Panc1 (cell line): Measurements from ENCODE around the gene IL11RA. TPM values are rescaled to one million over a fixed set of nuclear protein-coding genes. Genes with fewer than 3 reads are reported as not detected.

ENCODE experiments used
- ATAC-seq: fragments of 200-7000 bp; cut with Tn5 transposase; 2 replicates; pipeline ENCODE4 v1.9.1; 2020; ENCODE audit warnings: mild to moderate bottlenecking, moderate library complexity
- BruUV-seq: library from RNA; stranded (reverse); fragments of 400-500 nt; replicated peaks from 2 replicates; lab custom pipeline; 2021; lab: Mats Ljungman, UMichigan
- CTCF ChIA-PET: fragments of 300-600 bp; sonication (Branson Sonifier 250); formaldehyde crosslinking; loops from one replicate; lab custom pipeline; 2022; ENCODE audit warnings: antibody characterized with exemption; lab: Charles Lee
- POLR2A ChIA-PET: fragments of 300-600 bp; sonication (Branson Sonifier 250); formaldehyde crosslinking; loops from one replicate; lab custom pipeline; 2022; ENCODE audit warnings: antibody characterized with exemption; lab: Charles Lee
- DNase-seq: peaks from one replicate; pipeline ENCODE4 v3.0.0-alpha.2; 2010; ENCODE audit warnings: low read depth, low spot score
- H3K27ac ChIP-seq: 2 replicates; pipeline ENCODE4 v1.5.1; 2011; ENCODE audit warnings: mild to moderate bottlenecking, low read length, inconsistent platforms
- H3K27me3 ChIP-seq: fragments of 200-500 bp; sonication (Bioruptor generic); 2 replicates; pipeline ENCODE4 v1.6.0; 2014; ENCODE audit warnings: low read length, inconsistent platforms; ENCODE audit not compliant: control insufficient read depth, insufficient read depth
- H3K36me3 ChIP-seq: fragments of 200-500 bp; sonication (Bioruptor generic); 2 replicates; pipeline ENCODE4 v1.5.1; 2014; ENCODE audit warnings: inconsistent platforms, mild to moderate bottlenecking, low read length, moderate library complexity; ENCODE audit not compliant: control insufficient read depth, insufficient read depth
- H3K4me1 ChIP-seq: 2 replicates; pipeline ENCODE4 v1.5.1; 2011; ENCODE audit warnings: inconsistent platforms, mild to moderate bottlenecking, low read length, moderate library complexity; ENCODE audit not compliant: control insufficient read depth, insufficient read depth
- H3K4me3 ChIP-seq, 2 experiments: 2 replicates each; pipeline ENCODE4 v1.5.1; 2011 to 2012; ENCODE audit warnings: low read depth in 2 of 2, low read length in 2 of 2, mild to moderate bottlenecking in 2 of 2, inconsistent platforms in 1 of 2, moderate library complexity in 1 of 2
- H3K9me3 ChIP-seq: fragments of 200-500 bp; sonication (Bioruptor generic); 2 replicates; pipeline ENCODE4 v1.5.1; 2014; ENCODE audit warnings: low read depth, mild to moderate bottlenecking, inconsistent platforms, low read length, moderate library complexity; ENCODE audit not compliant: control insufficient read depth, insufficient read depth
- POLR2AphosphoS5 ChIP-seq: IDR thresholded peaks from 2 replicates; pipeline ENCODE4 v1.6.1; 2012; ENCODE audit warnings: mild to moderate bottlenecking, low read depth, low read length, moderate library complexity
- SIN3A ChIP-seq: IDR thresholded peaks from 2 replicates; pipeline ENCODE4 v1.6.1; 2012; ENCODE audit warnings: low read depth, mild to moderate bottlenecking, low read length, moderate library complexity, borderline replicate concordance; ENCODE audit not compliant: insufficient read depth
- TCF7L2 ChIP-seq: IDR thresholded peaks from 2 replicates; pipeline ENCODE4 v1.6.1; 2011; ENCODE audit warnings: mild to moderate bottlenecking, low read depth, low read length, inconsistent platforms
- in situ Hi-C: cut with HindIII; loops from 2 replicates; pipeline ENCODE4 v1.10.0; 2016; ENCODE audit warnings: low sequenced_read_pairs, low pct_unique_long_range_greater_than_20kb
- intact Hi-C: fragments of 100-400 bp; cut with micrococcal nuclease; formaldehyde crosslinking; loops from one replicate; pipeline ENCODE4 v1.10.0; 2022; ENCODE audit not compliant: unreplicated experiment
- total RNA-seq: library from RNA; stranded (reverse); gene quantifications from one replicate; pipeline ENCODE4 v1.2.1, GENCODE V29; 2021; ENCODE audit not compliant: unreplicated experiment
- TF ChIP-seq, protein P1 (sequence below): fragments of 450-650 bp; IDR thresholded peaks from 2 replicates; pipeline ENCODE4 v1.5.1; 2017; ENCODE audit warnings: mild to moderate bottlenecking
- TF ChIP-seq, protein P2 (sequence below), 2 experiments: IDR thresholded peaks; 2 replicates each; pipeline ENCODE4 v1.6.1; 2011 to 2012; ENCODE audit warnings: low read depth in 2 of 2, control low read depth in 1 of 2, low read length in 1 of 2, mild to moderate bottlenecking in 1 of 2, moderate library complexity in 1 of 2; ENCODE audit not compliant: insufficient read depth in 1 of 2

The IL11RA gene
- total RNA-seq, 1 experiment from 2014 or later = 21.6 TPM

DNA sequence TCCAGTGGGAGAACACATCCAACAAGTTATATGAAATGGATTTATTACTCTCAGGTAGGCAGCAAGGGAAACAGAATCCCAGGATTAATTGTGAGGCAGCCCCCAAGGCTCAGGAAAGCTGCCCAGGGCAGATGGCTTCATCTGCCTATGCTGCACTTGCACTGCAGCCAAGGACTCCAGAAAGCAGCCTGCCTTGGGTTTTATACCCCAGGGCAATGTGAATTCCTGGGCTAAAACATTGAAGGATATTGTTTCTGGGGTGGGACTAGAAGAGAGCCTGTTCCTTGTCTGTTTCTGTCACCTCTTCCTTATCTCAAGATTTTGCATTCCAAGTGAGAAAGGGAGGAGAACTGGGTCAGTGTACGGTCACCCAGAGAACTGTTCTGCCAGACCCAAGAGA lies 19.3 kb downstream of the IL11RA start:
- ATAC-seq = no peak
- ChIA-PET CTCF (no interaction called here), POLR2A (no interaction called here)
- H3K9me3 ChIP-seq = no peaks in the 10 kb centered on the region
- no peak for DNase-seq
- in situ Hi-C loops = no loop called here
- no peak overlapping the region for H3K4me3 ChIP-seq
- no peaks in the 10 kb centered on the region; the same call in 1 of the 2 replicates for H3K4me1 ChIP-seq
- no peak overlapping the region for H3K27ac ChIP-seq
- BruUV-seq = no TSS peak
- no peak for TF ChIP-seq TCF7L2
- TF ChIP-seq, protein P1, sequence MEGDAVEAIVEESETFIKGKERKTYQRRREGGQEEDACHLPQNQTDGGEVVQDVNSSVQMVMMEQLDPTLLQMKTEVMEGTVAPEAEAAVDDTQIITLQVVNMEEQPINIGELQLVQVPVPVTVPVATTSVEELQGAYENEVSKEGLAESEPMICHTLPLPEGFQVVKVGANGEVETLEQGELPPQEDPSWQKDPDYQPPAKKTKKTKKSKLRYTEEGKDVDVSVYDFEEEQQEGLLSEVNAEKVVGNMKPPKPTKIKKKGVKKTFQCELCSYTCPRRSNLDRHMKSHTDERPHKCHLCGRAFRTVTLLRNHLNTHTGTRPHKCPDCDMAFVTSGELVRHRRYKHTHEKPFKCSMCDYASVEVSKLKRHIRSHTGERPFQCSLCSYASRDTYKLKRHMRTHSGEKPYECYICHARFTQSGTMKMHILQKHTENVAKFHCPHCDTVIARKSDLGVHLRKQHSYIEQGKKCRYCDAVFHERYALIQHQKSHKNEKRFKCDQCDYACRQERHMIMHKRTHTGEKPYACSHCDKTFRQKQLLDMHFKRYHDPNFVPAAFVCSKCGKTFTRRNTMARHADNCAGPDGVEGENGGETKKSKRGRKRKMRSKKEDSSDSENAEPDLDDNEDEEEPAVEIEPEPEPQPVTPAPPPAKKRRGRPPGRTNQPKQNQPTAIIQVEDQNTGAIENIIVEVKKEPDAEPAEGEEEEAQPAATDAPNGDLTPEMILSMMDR = no peak
- TF ChIP-seq POLR2AphosphoS5 = no peak
- no peak for TF ChIP-seq SIN3A
- TF ChIP-seq, protein P2, sequence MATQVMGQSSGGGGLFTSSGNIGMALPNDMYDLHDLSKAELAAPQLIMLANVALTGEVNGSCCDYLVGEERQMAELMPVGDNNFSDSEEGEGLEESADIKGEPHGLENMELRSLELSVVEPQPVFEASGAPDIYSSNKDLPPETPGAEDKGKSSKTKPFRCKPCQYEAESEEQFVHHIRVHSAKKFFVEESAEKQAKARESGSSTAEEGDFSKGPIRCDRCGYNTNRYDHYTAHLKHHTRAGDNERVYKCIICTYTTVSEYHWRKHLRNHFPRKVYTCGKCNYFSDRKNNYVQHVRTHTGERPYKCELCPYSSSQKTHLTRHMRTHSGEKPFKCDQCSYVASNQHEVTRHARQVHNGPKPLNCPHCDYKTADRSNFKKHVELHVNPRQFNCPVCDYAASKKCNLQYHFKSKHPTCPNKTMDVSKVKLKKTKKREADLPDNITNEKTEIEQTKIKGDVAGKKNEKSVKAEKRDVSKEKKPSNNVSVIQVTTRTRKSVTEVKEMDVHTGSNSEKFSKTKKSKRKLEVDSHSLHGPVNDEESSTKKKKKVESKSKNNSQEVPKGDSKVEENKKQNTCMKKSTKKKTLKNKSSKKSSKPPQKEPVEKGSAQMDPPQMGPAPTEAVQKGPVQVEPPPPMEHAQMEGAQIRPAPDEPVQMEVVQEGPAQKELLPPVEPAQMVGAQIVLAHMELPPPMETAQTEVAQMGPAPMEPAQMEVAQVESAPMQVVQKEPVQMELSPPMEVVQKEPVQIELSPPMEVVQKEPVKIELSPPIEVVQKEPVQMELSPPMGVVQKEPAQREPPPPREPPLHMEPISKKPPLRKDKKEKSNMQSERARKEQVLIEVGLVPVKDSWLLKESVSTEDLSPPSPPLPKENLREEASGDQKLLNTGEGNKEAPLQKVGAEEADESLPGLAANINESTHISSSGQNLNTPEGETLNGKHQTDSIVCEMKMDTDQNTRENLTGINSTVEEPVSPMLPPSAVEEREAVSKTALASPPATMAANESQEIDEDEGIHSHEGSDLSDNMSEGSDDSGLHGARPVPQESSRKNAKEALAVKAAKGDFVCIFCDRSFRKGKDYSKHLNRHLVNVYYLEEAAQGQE (IDR thresholded peaks at IDR 0.05; ENCODE audit: insufficient read depth in 1 of 2, low read depth in 2 of 2, low read length in 1 of 2) = no peak
- no peaks in the 10 kb centered on the region for H3K36me3 ChIP-seq
- intact Hi-C loops = no loop called here
- no peaks in the 10 kb centered on the region for H3K27me3 ChIP-seq

DNA sequence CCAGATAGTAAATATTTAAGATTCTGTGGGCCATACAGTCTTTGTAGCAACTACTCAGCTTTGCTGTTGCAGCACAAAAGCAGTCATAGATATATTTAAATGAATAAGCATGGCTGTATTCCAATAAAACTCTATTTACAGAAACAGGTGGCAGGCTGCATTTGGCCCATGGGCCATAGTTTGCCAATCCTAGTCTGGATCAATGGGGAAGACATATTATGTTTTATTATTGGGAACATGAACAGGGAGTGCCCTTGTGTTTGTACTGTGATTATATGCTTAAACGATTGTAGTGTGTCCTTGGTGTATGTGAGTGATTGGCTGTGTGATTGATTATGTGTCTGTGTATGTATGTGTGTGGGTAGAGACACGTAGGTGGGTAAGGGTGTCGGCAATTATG lies 22.5 kb downstream of the IL11RA start:
- DNase-seq = no peak
- TF ChIP-seq POLR2AphosphoS5 = no peak
- no peak for TF ChIP-seq TCF7L2
- TF ChIP-seq, protein P2 (IDR thresholded peaks at IDR 0.05; ENCODE audit: insufficient read depth in 1 of 2, low read depth in 2 of 2, low read length in 1 of 2) = no peak
- TF ChIP-seq, protein P1 = no peak
- TF ChIP-seq SIN3A = no peak
- Histone ChIP-seq H3K36me3 (no peaks in the 10 kb centered on the region), H3K27me3 (no peaks in the 10 kb centered on the region), H3K4me3 (no peak overlapping the region), H3K27ac (no peak overlapping the region), H3K4me1 (no peaks in the 10 kb centered on the region), H3K9me3 (no peaks in the 10 kb centered on the region)
- no TSS peak for BruUV-seq
- POLR2A ChIA-PET = no interaction called here
- CTCF ChIA-PET = no interaction called here
- intact Hi-C loops (no loop called here), in situ Hi-C loops (no loop called here)
- no peak for ATAC-seq
